ENCODE measurements around the gene CNOT3.
"Not testable (repeated sequence)": the region's sequence is repeated elsewhere in the genome, so short reads cannot be mapped to it uniquely, and the experiment has no call there.

GRCh38 chr19:54181894-54182293 is 44.3 kb downstream of the CNOT3 start:
- not testable (repeated sequence) for TF ChIP-seq POLR2A, CTCF (IDR thresholded peaks at IDR 0.05)
